ENCODE data around the gene NOL3. TPM values are rescaled to one million over a fixed set of nuclear protein-coding genes. Genes with fewer than 3 reads are reported as not detected.

The NOL3 gene
- total RNA-seq, 2 donors from 2014 or later = 11.6 TPM

DNA sequence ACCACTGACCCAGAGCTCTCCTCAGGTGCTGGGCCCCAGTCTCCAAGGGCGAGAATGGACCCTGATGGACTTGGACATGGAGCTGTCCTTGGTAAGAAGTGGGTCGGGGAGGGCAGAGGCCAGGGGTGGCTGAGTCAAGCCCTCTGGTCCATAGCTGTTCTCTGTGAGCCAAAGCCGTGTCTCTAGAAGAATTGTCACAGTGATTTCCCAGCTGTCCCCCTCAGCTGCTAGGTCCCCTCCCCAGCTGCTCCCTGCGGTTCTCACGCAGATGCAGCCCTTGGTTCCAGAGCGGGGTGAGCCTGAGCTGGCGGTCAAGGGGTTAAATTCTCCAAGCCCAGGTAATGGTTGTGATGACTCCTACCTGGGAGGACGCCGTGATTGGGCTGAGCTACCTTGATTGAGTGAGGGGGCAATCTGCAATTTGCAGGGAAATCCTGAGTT is 1.3 kb upstream of the NOL3 start:
- H3K27me3 ChIP-seq (ENCODE audit: control insufficient read depth, insufficient read depth, low read length, poor library complexity, severe bottlenecking) = peaks cover 83% of the 10 kb centered on the region
- peak overlapping the region; percentile 63 for H3K4me3 Mint-ChIP-seq
- no peaks in the 10 kb centered on the region for H3K9me3 Mint-ChIP-seq
- no peak overlapping the region for H3K9ac ChIP-seq (ENCODE audit: extremely low read depth, low read length, poor library complexity, severe bottlenecking)
- no peak overlapping the region for H3K27ac Mint-ChIP-seq
- H3K4me1 ChIP-seq (ENCODE audit: control insufficient read depth, insufficient read depth, low read length) = no peaks in the 10 kb centered on the region
- peaks cover 21% of the 10 kb centered on the region for H3K4me1 Mint-ChIP-seq
- DNase-seq = peak; percentile 88
- H3K36me3 ChIP-seq (ENCODE audit: control insufficient read depth, insufficient read depth, low read length) = no peaks in the 10 kb centered on the region
- TF ChIP-seq, protein P1, sequence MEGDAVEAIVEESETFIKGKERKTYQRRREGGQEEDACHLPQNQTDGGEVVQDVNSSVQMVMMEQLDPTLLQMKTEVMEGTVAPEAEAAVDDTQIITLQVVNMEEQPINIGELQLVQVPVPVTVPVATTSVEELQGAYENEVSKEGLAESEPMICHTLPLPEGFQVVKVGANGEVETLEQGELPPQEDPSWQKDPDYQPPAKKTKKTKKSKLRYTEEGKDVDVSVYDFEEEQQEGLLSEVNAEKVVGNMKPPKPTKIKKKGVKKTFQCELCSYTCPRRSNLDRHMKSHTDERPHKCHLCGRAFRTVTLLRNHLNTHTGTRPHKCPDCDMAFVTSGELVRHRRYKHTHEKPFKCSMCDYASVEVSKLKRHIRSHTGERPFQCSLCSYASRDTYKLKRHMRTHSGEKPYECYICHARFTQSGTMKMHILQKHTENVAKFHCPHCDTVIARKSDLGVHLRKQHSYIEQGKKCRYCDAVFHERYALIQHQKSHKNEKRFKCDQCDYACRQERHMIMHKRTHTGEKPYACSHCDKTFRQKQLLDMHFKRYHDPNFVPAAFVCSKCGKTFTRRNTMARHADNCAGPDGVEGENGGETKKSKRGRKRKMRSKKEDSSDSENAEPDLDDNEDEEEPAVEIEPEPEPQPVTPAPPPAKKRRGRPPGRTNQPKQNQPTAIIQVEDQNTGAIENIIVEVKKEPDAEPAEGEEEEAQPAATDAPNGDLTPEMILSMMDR (conservative IDR thresholded peaks at IDR 0.05) = no peak
- no peak overlapping the region for H3K27ac ChIP-seq (ENCODE audit: low read depth, low read length)
- H3K4me3 ChIP-seq (ENCODE audit: low read length) = peak overlapping the region; percentile 76
- H3K27me3 Mint-ChIP-seq (ENCODE audit: insufficient read depth) = peaks cover 90% of the 10 kb centered on the region
- H3K36me3 Mint-ChIP-seq (ENCODE audit: low read depth) = no peaks in the 10 kb centered on the region
- no peaks in the 10 kb centered on the region for H3K9me3 ChIP-seq (ENCODE audit: control insufficient read depth, low read length)
- WGBS, 2 experiments (ENCODE audit: insufficient coverage in 1 of 2, insufficient read length in 1 of 2) = 33 to 45% methylated on average over 9 of the region's 9 CpGs

DNA sequence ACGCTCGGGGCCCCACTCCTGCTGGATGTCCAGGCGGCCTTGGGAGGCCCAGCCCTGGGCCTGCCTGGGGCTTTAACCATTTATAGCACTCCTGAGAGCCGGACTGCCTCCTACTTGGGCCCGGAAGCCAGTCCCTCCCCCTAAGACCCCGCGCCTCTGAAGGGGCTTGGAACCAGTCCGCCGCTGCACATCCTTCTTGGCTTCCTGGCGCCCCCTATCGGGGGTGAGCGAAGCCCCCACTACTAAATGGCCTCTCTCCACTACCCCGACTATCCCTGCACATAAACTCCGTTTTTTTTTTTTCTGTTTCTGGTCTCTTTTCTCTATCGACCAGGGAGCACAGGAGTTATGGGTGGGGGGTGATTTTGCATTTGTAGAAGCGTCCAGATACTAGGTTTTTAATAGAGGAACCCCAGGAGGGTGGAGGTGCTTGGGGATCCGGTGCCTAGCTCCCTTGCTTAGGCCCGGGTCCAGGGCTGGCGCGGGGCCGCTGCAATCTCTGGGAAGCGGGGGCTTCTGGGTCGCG is 633 bp upstream of the NOL3 start:
- TF ChIP-seq, protein P1 (conservative IDR thresholded peaks at IDR 0.05) = peak; percentile 95
- H3K27ac Mint-ChIP-seq = peak overlapping the region; percentile 86
- H3K27me3 Mint-ChIP-seq (ENCODE audit: insufficient read depth) = peaks cover 90% of the 10 kb centered on the region
- peak overlapping the region; percentile 76 for H3K4me3 ChIP-seq (ENCODE audit: low read length)
- peak; percentile 96 for DNase-seq
- peak overlapping the region; percentile 63 for H3K4me3 Mint-ChIP-seq
- no peaks in the 10 kb centered on the region for H3K9me3 ChIP-seq (ENCODE audit: control insufficient read depth, low read length)
- H3K36me3 ChIP-seq (ENCODE audit: control insufficient read depth, insufficient read depth, low read length) = no peaks in the 10 kb centered on the region
- H3K4me1 Mint-ChIP-seq = peaks cover 21% of the 10 kb centered on the region
- H3K27me3 ChIP-seq (ENCODE audit: control insufficient read depth, insufficient read depth, low read length, poor library complexity, severe bottlenecking) = peaks cover 83% of the 10 kb centered on the region
- H3K27ac ChIP-seq (ENCODE audit: low read depth, low read length) = no peak overlapping the region
- 8% methylated on average over 16 to 22 of the region's 24 CpGs for WGBS, 2 experiments (ENCODE audit: insufficient coverage in 1 of 2, insufficient read length in 1 of 2)
- no peaks in the 10 kb centered on the region for H3K9me3 Mint-ChIP-seq
- peak overlapping the region; percentile 34 for H3K9ac ChIP-seq (ENCODE audit: extremely low read depth, low read length, poor library complexity, severe bottlenecking)
- no peaks in the 10 kb centered on the region for H3K4me1 ChIP-seq (ENCODE audit: control insufficient read depth, insufficient read depth, low read length)
- no peaks in the 10 kb centered on the region for H3K36me3 Mint-ChIP-seq (ENCODE audit: low read depth)

DNA sequence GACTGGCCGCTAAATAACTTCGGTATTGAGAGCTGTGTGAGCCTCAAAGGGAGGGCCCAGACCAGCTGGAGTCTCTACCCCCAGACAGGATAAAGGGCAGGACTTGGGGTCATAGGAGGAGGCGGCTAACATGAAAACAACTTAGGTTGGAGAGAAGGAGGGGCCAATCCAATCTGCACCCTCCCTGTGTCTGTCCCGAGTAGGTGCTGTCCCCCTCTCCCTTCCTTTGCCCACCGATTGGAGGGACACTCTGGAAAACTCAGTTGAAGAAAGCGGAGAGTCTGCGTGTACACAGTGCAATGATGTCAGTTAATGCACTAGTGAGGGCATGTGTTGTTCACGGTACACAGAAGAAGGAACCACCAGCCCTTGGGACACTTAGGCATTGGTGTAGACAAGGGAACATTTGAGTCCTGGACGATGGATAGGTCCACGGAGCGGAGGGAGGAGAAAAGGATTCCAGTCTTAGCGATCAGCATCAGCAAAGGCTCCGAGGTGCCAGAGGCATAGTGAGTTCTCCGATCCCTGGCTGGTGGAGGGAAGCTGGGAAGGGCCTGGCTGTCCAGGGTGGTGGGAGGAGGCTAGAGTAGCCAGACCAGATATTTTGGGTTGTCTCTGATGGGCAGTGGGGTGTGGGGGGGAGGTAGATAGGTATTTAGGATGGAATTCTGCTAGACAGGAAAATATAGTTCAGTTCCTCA is 761 bp downstream of the NOL3 start:
- Histone ChIP-seq H3K4me1 (ENCODE audit: control insufficient read depth, insufficient read depth, low read length) (no peaks in the 10 kb centered on the region), H3K27ac (ENCODE audit: low read depth, low read length) (no peak overlapping the region), H3K4me3 (ENCODE audit: low read length) (peak overlapping the region; percentile 76), H3K9ac (ENCODE audit: extremely low read depth, low read length, poor library complexity, severe bottlenecking) (no peak overlapping the region), H3K27me3 (ENCODE audit: control insufficient read depth, insufficient read depth, low read length, poor library complexity, severe bottlenecking) (peaks cover 83% of the 10 kb centered on the region), H3K9me3 (ENCODE audit: control insufficient read depth, low read length) (no peaks in the 10 kb centered on the region), H3K36me3 (ENCODE audit: control insufficient read depth, insufficient read depth, low read length) (no peaks in the 10 kb centered on the region)
- TF ChIP-seq, protein P1 (conservative IDR thresholded peaks at IDR 0.05) = no peak
- H3K4me3 Mint-ChIP-seq = peak overlapping the region; percentile 63
- peaks cover 90% of the 10 kb centered on the region for H3K27me3 Mint-ChIP-seq (ENCODE audit: insufficient read depth)
- 49 to 56% methylated on average over 12 to 14 of the region's 14 CpGs for WGBS, 2 experiments (ENCODE audit: insufficient coverage in 1 of 2, insufficient read length in 1 of 2)
- peaks cover 5% of the 10 kb centered on the region for H3K36me3 Mint-ChIP-seq (ENCODE audit: low read depth)
- H3K27ac Mint-ChIP-seq = peak overlapping the region; percentile 27
- H3K9me3 Mint-ChIP-seq = no peaks in the 10 kb centered on the region
- peak; percentile 65 for DNase-seq
- peaks cover 21% of the 10 kb centered on the region for H3K4me1 Mint-ChIP-seq
